Neural cell (in vitro differentiated cells): ENCODE data around the gene ADD2. TPM values are rescaled to one million over a fixed set of nuclear protein-coding genes. Genes with fewer than 3 reads are reported as not detected.

Experiments
- polyA plus RNA-seq: library from polyadenylated mRNA; depleted of rRNA; stranded (reverse); fragments of >200 nt; gene quantifications from 2 replicates; pipeline ENCODE4 v1.2.3, GENCODE V29; 2014
- small RNA-seq, 3 experiments: library from RNA; depleted of rRNA; stranded (forward); fragments of <200 nt; gene quantifications; one replicate each; pipeline ENCODE3, GENCODE V24; 2012

ADD2 gene
- polyA plus RNA-seq, 1 donor from 2014 or later = 52.5 TPM

Small RNA genes within 50 kb of the gene (small RNA-seq; reads per million reads assigned to genes)
- 0 to 0.08 (median 0) reads per million in 3 experiments for gene HMGN2P21

Other genes with a start within 250 kb of the ADD2 start
- gene TGFA, start 214.4 kb downstream of the ADD2 start, polyA plus RNA-seq = 0.85 and 0.92 TPM in 2 replicates
- not detected in 2 replicates for gene FIGLA, start 22.4 kb upstream of the ADD2 start, polyA plus RNA-seq
- gene CLEC4F, start 52.4 kb upstream of the ADD2 start, polyA plus RNA-seq = not detected in 2 replicates
- not detected in 2 replicates for gene CD207, start 67.6 kb upstream of the ADD2 start, polyA plus RNA-seq
- 0.66 and 0.74 TPM in 2 replicates for gene VAX2, start 132.4 kb upstream of the ADD2 start, polyA plus RNA-seq
- gene ATP6V1B1, start 167.7 kb upstream of the ADD2 start, polyA plus RNA-seq = 0.12 and 0.42 TPM in 2 replicates
- not detected in 2 replicates for gene ANKRD53, start 210.4 kb upstream of the ADD2 start, polyA plus RNA-seq
- 30.3 and 48.2 TPM in 2 replicates for gene TEX261, start 226.7 kb upstream of the ADD2 start, polyA plus RNA-seq